K562 (cell line): Measurements from ENCODE around the gene SMC1A.

Experiments used
- CTCF ChIP-seq, 3 experiments: IDR thresholded peaks in 2 of 3; conservative IDR thresholded peaks in 1 of 3; 2 replicates each; pipeline ENCODE4 v1.5.1; 2011 to 2012; ENCODE audit warnings: low read length in 3 of 3, mild to moderate bottlenecking in 3 of 3, control low read depth in 2 of 3, improper control_type of control experiment in 1 of 3, inconsistent platforms in 1 of 3, low read depth in 1 of 3, mixed read lengths in 1 of 3, moderate library complexity in 1 of 3; ENCODE audit not compliant: insufficient read depth in 2 of 3
- ETS2 ChIP-seq: IDR thresholded peaks from 2 replicates; pipeline ENCODE4 v1.6.1; 2016; ENCODE audit warnings: borderline replicate concordance, missing genetic modification characterization, mild to moderate bottlenecking, moderate library complexity, missing compliant biosample characterization; ENCODE audit not compliant: poor library complexity, severe bottlenecking

DNA sequence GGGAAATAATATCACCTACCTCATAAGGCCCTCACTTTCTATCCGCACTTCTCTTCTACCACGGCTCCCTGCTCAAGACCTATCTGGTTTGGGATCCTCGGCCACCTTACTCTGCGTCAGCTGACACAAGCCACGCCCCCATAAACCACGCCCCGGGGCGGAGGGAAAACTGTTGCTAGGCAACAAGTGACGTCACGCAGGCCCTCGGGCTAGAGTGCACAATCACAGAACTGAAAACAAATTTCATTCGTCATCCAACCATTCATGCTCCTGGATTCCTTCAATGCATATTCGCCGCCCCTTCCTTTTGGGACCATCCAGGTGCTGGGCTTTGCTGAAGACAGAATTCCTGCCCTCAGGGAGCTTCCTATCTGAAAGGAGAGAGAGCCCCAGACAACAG lies 66.3 kb downstream of the SMC1A start:
- TF ChIP-seq CTCF (IDR thresholded peaks at IDR 0.05 in 2 of 3, conservative IDR thresholded peaks at IDR 0.05 in 1 of 3; ENCODE audit: insufficient read depth in 2 of 3, low read depth in 1 of 3, low read length in 3 of 3): no peak
- TF ChIP-seq ETS2: no peak
